SHP77 treated with DMSO at 0.1 percent for 48 hours (cell line): ENCODE data around the gene RPP25L.

ENCODE experiments used
- DNase-seq: peaks from one replicate; lab custom pipeline; 2025; lab: John Stamatoyannopoulos, UW

Gene RPP25L

DNA sequence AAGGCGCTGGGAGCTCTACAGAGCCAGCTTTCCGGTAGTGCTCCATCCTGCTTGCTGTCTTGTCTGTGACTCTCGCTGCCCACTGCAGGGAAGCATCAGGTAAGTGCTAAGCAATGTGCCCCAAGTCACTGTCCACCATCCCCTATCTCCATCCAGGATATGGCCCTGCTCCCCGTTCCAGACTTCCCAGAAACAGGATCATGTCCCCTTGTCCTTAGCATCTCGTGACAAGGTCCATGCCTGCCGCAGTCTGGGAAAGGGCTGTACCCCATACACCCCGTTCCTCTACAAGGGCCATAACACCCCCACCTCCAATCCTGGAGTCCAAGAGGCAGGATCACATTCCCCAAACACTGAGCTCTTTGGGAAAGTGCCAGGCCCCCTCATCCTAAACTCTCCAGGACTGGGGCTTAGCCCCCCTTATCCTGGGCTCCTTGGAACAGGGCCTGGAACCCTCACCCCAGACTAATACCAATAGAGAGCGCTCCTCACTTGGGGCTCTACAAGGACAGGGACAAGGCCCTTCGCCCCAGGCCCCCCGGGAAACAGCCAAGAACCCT lies 566 bp downstream of the RPP25L start:
- DNase-seq, result no peak

DNA sequence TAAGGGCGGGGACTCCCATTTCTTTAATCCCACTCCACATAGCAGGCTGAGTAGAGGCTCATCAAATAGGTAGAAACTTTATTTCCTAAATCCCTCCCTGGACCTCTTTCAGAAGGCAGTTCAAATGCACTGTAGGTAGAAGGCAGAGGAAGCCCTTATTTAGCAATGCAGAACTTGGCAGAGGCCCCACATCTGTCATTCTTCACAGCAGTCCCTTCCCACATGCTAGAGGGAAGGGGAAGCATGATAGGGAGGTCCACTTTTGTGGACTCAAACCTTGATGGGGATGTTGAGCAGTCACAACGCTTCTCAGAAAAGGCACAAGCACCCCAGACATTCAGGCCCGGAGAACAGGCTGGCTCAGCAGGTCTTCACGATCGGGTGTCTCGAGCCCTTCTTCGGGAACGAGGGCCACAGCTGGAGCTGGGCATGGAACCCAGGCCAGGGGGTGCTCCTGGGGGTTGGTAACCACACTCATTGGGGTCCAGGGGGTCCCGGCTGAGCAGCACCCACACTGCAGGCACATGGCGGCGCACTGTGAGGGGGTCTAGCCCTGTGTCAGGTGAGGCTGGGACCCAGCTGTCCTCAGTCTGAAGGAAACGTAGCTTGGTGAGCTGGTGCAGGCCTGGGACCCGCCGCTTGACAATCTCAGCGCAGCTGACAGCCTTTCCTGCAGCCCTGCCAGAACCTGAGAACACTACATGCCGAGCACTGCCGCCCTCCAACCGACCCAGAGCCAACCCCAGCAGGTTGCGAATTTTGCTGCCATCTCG lies 1.3 kb downstream of the RPP25L start:
- DNase-seq, result no peak

DNA sequence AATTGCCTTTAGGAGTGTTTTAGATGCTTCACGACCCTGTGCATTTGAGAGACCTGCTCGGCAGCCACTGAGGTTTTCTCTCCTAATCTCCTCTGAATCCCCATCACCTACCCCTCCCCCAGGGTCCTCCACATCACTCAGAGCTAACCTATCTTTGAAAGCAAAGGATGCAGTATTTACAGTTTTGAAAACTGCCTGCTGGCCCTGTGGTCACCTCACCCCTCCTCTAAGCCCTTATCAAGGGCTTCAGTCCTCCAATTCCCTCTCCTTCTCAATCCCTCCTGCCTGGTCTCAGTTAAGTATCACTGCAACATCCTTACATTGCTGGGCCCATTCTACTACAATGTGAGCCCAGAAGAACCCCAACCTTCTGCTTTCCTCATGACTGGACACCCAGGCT lies 4.6 kb downstream of the RPP25L start:
- no peak for DNase-seq

GRCh38 chr9:34606905-34607304 lies 5.0 kb downstream of the RPP25L start:
- DNase-seq, result no peak

DNA sequence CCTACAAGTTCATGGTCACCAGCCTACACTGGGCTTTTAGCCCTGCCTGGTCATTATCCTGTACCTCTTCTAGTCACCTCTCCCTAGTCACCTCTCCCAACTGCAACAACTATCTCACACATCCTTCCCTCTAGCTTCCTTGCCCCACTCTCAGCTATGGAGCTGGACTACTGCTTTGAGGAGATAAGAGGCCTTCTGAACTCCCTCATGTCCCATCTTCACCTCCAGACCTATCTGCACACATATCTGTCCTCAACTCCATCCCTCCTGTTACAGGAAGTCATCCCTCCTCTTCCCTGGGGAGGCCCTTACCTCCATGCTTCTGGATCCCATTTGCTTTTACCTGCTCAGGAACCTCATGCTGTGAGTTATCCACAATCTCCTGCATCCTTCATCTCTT lies 5.7 kb downstream of the RPP25L start:
- no peak for DNase-seq

DNA sequence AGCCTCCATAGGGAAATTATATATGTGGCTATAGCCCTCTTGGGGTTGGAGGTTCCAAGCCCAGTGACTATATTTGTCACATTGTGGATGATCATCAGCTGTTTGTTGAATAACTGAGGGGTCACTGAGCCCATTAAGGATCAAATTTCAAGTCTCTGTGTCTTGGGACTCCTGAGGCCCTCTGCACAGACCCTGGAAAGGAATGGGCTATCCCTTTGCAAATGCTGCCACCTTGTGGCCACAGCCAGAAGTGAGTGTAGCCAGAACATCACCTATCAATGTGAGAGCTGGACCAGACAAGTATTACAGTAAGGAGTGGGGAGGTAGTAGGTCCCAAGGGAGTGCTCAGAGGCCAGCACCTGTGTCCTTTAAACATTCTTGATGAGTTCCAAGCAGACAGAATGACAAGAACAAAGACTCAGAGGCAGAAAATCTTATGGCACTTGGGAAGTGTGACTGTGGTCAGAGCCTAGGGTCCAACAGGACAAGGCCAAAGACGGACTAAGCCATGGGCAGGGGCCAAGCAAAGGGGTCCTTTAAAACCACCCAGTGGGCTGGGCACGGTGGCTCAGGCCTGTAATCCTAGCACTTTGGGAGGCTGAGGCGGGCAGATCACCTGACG lies 8.2 kb downstream of the RPP25L start:
- no peak for DNase-seq

DNA sequence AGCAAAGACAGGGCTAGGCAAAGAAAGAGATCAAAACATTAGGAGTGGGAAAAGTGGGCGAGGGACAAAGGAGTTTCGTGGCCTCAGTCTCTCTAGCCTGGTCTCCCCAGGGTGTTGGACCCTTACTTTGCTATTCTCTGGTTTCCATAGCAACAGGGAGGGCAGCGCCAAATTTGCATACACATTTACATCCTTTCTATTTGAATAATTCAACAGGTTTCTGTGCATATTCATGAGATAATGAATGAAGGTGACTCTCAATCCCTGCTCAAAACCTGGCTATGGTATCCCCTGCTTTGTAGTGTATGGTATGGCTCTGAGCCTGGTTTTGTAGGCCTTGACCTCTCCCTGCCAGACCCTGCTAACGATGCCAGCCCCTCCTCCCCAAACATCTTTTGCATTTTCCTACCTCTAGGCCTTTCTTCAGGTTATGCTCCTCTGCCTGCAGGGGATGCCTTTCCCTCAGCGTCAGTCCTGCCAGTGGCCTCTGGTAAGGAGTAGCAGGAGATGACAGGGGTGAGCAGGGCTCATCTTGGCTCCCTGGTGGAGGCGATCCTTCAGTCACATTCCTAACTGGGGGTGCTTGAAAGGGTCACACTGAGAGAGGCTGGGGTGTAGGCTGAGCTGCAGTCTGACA lies 9.8 kb downstream of the RPP25L start:
- DNase-seq, result no peak

- DNase-seq, result no peak
Measured at GRCh38 chr9:34600908-34601307, 11.0 kb downstream of the RPP25L start.

DNA sequence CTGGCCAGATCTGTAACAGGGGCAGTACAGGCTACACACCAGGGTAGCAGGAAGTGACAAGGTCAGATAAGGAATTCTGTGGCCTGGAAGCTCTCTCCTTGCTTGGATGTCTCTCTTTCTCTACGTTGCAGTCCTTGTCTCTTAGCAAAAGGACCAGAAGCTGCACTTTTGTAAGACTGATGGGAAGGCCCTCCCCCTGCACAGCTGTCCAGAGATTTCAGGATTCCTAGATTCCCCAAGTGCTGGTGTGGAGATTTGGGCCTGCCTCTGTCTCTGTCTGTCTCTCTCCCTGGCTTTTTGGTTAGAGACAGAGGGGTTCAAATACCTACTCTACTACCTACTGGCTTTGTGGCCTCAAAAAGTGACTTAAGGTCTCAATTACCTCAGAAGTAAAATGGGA lies 12.4 kb downstream of the RPP25L start:
- no peak for DNase-seq

GRCh38 chr9:34594177-34594576 lies 17.7 kb downstream of the RPP25L start:
- no peak for DNase-seq

- DNase-seq, result no peak
Measured at GRCh38 chr9:34592895-34593601, 18.8 kb downstream of the RPP25L start.

- no peak for DNase-seq
Measured at GRCh38 chr9:34591917-34592866, 19.7 kb downstream of the RPP25L start.

DNA sequence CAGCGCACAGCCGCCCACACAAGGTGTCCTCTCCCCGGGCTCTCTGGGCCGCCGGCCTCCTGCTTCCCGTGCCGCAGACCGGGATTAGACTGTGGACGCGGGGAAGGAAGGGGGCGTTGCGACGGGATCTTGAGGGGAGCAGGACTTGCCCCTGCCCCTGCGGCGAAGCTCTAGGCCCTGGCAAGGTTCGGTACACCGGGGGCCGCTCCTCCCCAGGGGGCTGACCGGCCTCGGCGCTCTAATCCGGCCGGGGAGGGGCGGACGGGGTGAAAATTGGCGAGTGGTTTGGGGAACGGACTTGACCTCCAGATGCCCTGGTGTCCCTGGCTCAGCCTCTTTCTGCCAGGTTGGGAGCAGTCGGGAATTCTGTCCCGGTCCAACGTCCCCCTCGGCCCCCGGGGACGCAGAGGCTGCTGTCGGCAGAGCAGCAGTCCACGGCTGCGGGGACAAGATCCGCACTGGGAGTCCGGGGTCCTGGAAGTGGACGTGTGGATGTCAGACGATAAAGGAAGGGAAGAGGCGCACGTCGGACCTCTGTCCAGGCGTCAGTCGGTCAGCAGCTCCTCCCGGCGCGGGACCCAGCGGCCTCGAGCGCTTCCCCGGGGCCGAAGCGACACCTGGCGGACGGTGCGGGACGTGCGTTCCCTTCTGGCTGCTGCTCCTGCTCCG lies 20.5 kb downstream of the RPP25L start:
- DNase-seq, result no peak

DNA sequence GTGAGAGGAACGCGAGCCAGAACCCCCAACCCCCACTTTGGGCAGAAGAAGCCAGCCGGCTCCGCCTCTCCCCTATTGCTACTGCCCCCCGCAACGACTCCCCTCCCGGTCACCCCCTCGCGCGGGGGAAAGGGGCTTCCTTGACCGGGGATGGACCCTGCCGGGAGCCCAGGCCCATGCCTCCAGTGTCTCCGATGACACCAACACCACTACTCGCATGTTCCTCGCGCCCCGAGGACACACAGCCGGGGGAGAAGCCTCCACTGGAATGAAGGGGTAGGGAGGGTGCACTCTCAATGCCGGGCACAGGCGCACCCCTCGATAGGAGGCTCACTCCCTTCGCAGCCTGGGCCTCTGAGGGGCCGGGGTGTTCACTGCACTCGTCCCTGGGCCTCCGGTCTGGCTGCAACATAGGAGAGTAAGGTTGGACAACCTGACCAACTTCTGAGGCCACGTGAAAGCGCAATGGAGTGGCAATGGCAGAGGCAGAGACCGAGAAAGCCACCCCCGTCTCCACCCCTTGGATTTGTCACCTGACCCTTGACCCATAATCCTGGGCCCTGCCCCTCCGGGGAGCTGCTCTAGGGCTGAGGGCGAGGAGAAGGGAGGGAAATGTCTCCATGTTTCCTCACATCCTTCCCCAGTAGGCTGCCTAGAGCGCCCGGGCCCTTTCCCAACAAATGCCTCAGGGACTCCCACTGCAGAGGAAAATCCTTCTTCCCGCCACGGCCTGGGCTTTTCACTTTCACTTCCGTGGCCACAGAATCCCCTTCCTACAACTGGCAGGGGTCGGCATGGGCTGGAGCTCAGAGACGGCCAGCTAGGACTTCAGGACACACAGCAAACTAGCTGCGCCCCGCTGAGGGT lies 21.3 kb downstream of the RPP25L start:
- DNase-seq, result no peak

GRCh38 chr9:34589636-34590380 lies 22.1 kb downstream of the RPP25L start, which contains the start of gene CNTFR:
TSS of gene CNTFR (minus strand) at chr9:34589724. CDS start at chr9:34568981, 20,743 bp downstream.
- DNase-seq, result no peak

DNA sequence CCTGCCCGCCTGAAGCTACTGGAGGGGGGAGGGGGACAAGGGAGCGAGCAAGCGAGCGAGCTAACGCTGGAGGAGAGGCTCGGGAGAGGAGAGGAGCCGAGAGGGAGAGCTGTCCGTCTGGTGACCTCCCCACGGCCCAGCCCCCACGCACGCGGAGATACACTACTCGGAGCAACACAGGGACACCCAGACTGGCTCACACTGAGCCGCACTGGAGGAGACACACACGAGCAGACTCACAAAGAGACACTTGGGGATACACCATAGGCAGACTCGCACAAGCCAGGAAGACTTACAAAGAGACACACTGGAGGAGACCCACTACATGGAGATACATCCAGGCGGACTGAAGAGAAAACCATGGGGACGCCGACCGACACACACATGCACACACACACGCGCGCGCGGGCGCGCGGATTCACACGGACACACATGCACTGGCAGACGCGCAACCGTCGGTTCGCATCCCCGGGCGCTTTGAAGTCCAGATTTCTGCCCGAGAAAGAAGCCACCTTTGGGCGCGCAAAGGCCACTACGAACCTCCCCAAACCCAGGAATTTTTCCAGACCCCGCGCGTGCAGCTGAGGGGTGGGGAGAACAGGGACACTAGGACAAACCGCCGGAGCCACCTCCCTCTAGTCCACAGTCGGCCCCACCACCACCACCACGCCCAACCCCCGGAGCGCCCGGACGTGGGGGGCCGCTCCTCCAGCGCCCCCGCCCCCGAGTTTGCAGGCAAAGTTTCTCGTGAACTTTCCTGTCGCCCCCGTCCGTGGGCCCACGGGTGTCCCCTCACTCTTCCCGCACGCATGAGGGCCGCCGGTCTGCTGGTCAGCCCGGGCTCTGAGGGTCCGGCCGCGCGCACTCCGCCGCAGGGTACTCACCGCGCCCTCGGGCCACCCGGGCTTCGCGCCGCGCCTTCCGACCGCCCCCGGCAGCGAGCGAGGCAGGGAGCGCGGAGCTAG lies 22.9 kb downstream of the RPP25L start:
- DNase-seq, result no peak

GRCh38 chr9:34587271-34587670 lies 24.6 kb downstream of the RPP25L start:
- no peak for DNase-seq
